OCI-LY7 (cell line): ENCODE measurements around the gene DCAF8L2. TPM values are rescaled to one million over a fixed set of nuclear protein-coding genes. Genes with fewer than 3 reads are reported as not detected.

Experiments used
- BruUV-seq: library from RNA; stranded (reverse); fragments of 400-500 nt; replicated peaks from 2 replicates; lab custom pipeline; 2021; lab: Mats Ljungman, UMichigan
- CTCF ChIA-PET: fragments of 300-600 bp; sonication (Branson Sonifier 250); formaldehyde crosslinking; loops from one replicate; lab custom pipeline; 2022; ENCODE audit warnings: antibody characterized with exemption; ENCODE audit not compliant: unreplicated experiment; lab: Charles Lee
- POLR2A ChIA-PET: fragments of 300-600 bp; sonication (Branson Sonifier 250); formaldehyde crosslinking; loops from one replicate; lab custom pipeline; 2022; ENCODE audit warnings: antibody characterized with exemption; lab: Charles Lee
- DNase-seq: peaks from one replicate; pipeline ENCODE4 v3.0.0-alpha.2; 2015; ENCODE audit warnings: low spot score
- H2AFZ ChIP-seq: fragments of 200-600 bp; sonication (generic), shearing (Covaris generic); 2 replicates; pipeline ENCODE4 v1.6.1; 2014; ENCODE audit warnings: mild to moderate bottlenecking, antibody characterized with exemption, low read length, moderate library complexity
- H3K27ac ChIP-seq: fragments of 200-600 bp; sonication (generic); 2 replicates; pipeline ENCODE4 v1.5.1; 2014; ENCODE audit warnings: mixed run types, low read depth, mild to moderate bottlenecking, moderate library complexity, low read length, inconsistent platforms; ENCODE audit not compliant: poor library complexity, severe bottlenecking
- H3K36me3 ChIP-seq: fragments of 200-600 bp; sonication (generic); 2 replicates; pipeline ENCODE4 v1.6.1; 2014; ENCODE audit warnings: mild to moderate bottlenecking, antibody characterized with exemption, low read length, moderate library complexity, mixed read lengths; ENCODE audit not compliant: insufficient read depth
- H3K4me1 ChIP-seq: fragments of 200-600 bp; sonication (generic); 2 replicates; pipeline ENCODE4 v1.5.1; 2014; ENCODE audit warnings: mild to moderate bottlenecking, low read length; ENCODE audit not compliant: insufficient read depth, poor library complexity, severe bottlenecking
- H3K4me2 ChIP-seq: fragments of 200-600 bp; sonication (generic); 2 replicates; pipeline ENCODE4 v1.6.1; 2014; ENCODE audit warnings: mild to moderate bottlenecking, low read length
- H3K4me3 ChIP-seq: fragments of 200-600 bp; sonication (generic); 2 replicates; pipeline ENCODE4 v1.5.1; 2014; ENCODE audit warnings: mild to moderate bottlenecking, low read depth, low read length; ENCODE audit not compliant: poor library complexity, severe bottlenecking
- H3K79me2 ChIP-seq: fragments of 200-600 bp; sonication (generic); 2 replicates; pipeline ENCODE4 v1.6.1; 2016; ENCODE audit warnings: low read depth, mild to moderate bottlenecking, low read length, moderate library complexity, mixed read lengths; ENCODE audit not compliant: insufficient read depth
- H3K9me2 ChIP-seq: fragments of 200-600 bp; sonication (generic); 2 replicates; pipeline ENCODE4 v1.6.1; 2016; ENCODE audit warnings: mild to moderate bottlenecking, low read length, mixed read lengths; ENCODE audit not compliant: insufficient read depth
- H3K9me3 ChIP-seq: fragments of 200-600 bp; sonication (generic); 2 replicates; pipeline ENCODE4 v1.6.1; 2014; ENCODE audit warnings: mild to moderate bottlenecking, mixed run types, low read length, mixed read lengths
- H4K20me1 ChIP-seq: fragments of 200-600 bp; sonication (generic); 2 replicates; pipeline ENCODE4 v1.6.1; 2014; ENCODE audit warnings: mild to moderate bottlenecking, antibody characterized with exemption, low read length, moderate library complexity, mixed read lengths; ENCODE audit not compliant: insufficient read depth
- CTCF ChIP-seq: fragments of 200-600 bp; sonication (generic); conservative IDR thresholded peaks from 2 replicates; pipeline ENCODE4 v1.5.1; 2014; ENCODE audit warnings: mild to moderate bottlenecking, antibody characterized with exemption, low read length, moderate library complexity, mixed read lengths
- EZH2phosphoT487 ChIP-seq: fragments of 200-600 bp; sonication (generic); IDR thresholded peaks from 2 replicates; pipeline ENCODE4 v1.6.1; 2018; ENCODE audit warnings: low read depth, borderline replicate concordance, mild to moderate bottlenecking, mixed run types, antibody characterized with exemption, low read length, moderate library complexity, mixed read lengths
- intact Hi-C: fragments of 100-400 bp; cut with micrococcal nuclease; formaldehyde crosslinking; loops from one replicate; pipeline ENCODE4 v1.10.0; 2022; ENCODE audit not compliant: unreplicated experiment
- total RNA-seq, 2 experiments: library from RNA; depleted of rRNA in 1 of 2; stranded (reverse); fragments of >200 nt in 1 of 2; shearing (Covaris generic) in 1 of 2; gene quantifications; 2 replicates each; pipeline ENCODE4 v1.2.3, GENCODE V29; 2014 to 2022

Gene DCAF8L2
- total RNA-seq, 2 experiments from 2014 or later: not detected

- TF ChIP-seq CTCF: no peak
- TF ChIP-seq EZH2phosphoT487: no peak
- Histone ChIP-seq H3K79me2 (no peaks in the 10 kb centered on the region), H3K9me3 (no peaks in the 10 kb centered on the region), H2AFZ (no peak overlapping the region), H4K20me1 (no peaks in the 10 kb centered on the region), H3K36me3 (no peaks in the 10 kb centered on the region), H3K4me2 (no peak overlapping the region), H3K9me2 (no peaks in the 10 kb centered on the region), H3K27ac (no peak overlapping the region), H3K4me1 (no peaks in the 10 kb centered on the region), H3K4me3 (no peak overlapping the region)
- no TSS peak for BruUV-seq
- ChIA-PET CTCF (no interaction called here), POLR2A (no interaction called here)
- no peak for DNase-seq
- intact Hi-C loops: no loop called here
These were observed 19.0 kb upstream of the DCAF8L2 start for GRCh38 chrX:27571164-27571563.

GRCh38 chrX:27575565-27575964, 14.6 kb upstream of the DCAF8L2 start:
- POLR2A ChIA-PET: no interaction called here
- intact Hi-C loops: no loop called here
- no TSS peak for BruUV-seq

More at GRCh38 chrX:27575565-27575964, 14.6 kb upstream of the DCAF8L2 start:
- TF ChIP-seq CTCF (no peak), EZH2phosphoT487 (no peak)
- H3K9me2 ChIP-seq: no peaks in the 10 kb centered on the region
- H2AFZ ChIP-seq: no peak overlapping the region
- H3K9me3 ChIP-seq: no peaks in the 10 kb centered on the region
- H3K4me1 ChIP-seq: no peaks in the 10 kb centered on the region
- no peaks in the 10 kb centered on the region for H3K79me2 ChIP-seq
- CTCF ChIA-PET: no interaction called here
- H3K4me3 ChIP-seq: no peak overlapping the region
- H4K20me1 ChIP-seq: no peaks in the 10 kb centered on the region
- DNase-seq: no peak
- H3K36me3 ChIP-seq: no peaks in the 10 kb centered on the region
- H3K4me2 ChIP-seq: no peak overlapping the region
- H3K27ac ChIP-seq: no peak overlapping the region
